ENCODE results near the gene CDCP1.

- TF ChIP-seq EZH2phosphoT487 (IDR thresholded peaks at IDR 0.05; ENCODE audit: low read length) (no peak), EZH2 (optimal IDR thresholded peaks at IDR 0.05; ENCODE audit: low read depth, low read length) (no peak)
- TF ChIP-seq, protein P1, sequence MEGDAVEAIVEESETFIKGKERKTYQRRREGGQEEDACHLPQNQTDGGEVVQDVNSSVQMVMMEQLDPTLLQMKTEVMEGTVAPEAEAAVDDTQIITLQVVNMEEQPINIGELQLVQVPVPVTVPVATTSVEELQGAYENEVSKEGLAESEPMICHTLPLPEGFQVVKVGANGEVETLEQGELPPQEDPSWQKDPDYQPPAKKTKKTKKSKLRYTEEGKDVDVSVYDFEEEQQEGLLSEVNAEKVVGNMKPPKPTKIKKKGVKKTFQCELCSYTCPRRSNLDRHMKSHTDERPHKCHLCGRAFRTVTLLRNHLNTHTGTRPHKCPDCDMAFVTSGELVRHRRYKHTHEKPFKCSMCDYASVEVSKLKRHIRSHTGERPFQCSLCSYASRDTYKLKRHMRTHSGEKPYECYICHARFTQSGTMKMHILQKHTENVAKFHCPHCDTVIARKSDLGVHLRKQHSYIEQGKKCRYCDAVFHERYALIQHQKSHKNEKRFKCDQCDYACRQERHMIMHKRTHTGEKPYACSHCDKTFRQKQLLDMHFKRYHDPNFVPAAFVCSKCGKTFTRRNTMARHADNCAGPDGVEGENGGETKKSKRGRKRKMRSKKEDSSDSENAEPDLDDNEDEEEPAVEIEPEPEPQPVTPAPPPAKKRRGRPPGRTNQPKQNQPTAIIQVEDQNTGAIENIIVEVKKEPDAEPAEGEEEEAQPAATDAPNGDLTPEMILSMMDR (IDR thresholded peaks at IDR 0.05; ENCODE audit: low read length), result no peak
Measured at GRCh38 chr3:45130476-45130875, 15.7 kb downstream of the CDCP1 start.

Data from MM.1S (cell line).